ENCODE data around the gene PIK3R5.

Gene PIK3R5

DNA sequence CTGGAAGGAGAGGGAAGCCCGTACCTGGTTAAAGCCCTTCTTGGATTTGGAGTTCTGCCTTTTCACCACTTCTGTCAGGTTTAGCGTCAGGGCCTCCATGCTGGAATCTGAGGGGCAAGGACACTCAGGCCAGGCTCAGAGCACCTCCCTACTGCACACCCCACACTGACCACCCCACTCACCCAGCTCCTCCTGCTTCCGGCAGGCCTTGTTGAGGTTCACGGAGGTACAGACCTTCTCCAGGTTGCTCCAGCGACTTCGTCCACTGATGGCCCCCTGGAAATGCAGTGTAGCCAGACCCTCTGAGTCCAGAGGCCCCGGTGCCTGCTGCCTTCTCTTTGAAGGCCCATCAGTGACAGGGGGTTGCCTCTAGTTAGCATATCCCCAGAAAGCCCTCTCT lies 83.9 kb downstream of the PIK3R5 start:
- no peak for DNase-seq
- no peak overlapping the region for H3K4me2 ChIP-seq (ENCODE audit: low read length)
- WGBS (ENCODE audit: extremely low coverage, insufficient coverage, low lambda C conversion rate) = no CpG with 5 or more reads among the region's 7 CpGs

DNA sequence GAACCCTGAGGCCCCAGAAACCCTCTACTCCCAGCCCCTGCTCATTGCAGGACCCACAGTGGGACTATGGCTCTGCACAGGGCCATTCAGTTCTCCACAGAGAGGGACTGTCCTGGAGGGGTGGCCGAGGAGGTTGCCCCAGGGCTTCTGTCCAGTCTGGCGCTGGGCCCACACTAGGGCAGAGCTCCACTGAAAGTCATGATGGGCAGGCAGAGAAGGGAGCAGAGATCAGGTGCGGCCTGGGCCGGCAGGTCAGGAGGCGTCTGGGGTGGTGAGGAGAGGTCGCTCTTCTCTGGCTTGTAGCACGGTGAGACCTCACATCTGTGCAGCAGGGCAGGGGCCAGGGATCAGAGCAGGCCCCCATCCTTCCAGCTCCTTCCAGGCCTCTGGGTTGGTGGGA lies 85.0 kb downstream of the PIK3R5 start:
- no peaks in the 10 kb centered on the region for H3K79me1 ChIP-seq (ENCODE audit: low read length)
- H3K9ac ChIP-seq (ENCODE audit: low read length) = no peak overlapping the region
- no peak overlapping the region for H3K23ac ChIP-seq (ENCODE audit: low read length)
- H2BK15ac ChIP-seq (replicated peaks; ENCODE audit: low read depth) = no peak overlapping the region
- no peak overlapping the region for H3K56ac ChIP-seq (ENCODE audit: low read length)
- H3K27ac ChIP-seq (ENCODE audit: low read depth, low read length) = no peak overlapping the region
- H2BK5ac ChIP-seq (ENCODE audit: low read length) = no peak overlapping the region
- DNase-seq = no peak
- no peak overlapping the region for H4K8ac ChIP-seq (ENCODE audit: low read depth, low read length)
- peaks cover 6% of the 10 kb centered on the region for H3K4me1 ChIP-seq (ENCODE audit: control insufficient read depth, low read depth, low read length)
- no peak overlapping the region for H4K5ac ChIP-seq (ENCODE audit: low read length)
- no peak overlapping the region for H2AK5ac ChIP-seq (ENCODE audit: low read length)
- no peaks in the 10 kb centered on the region for H3K27me3 ChIP-seq (ENCODE audit: insufficient read depth, low read length, poor library complexity)
- H3K4me2 ChIP-seq (ENCODE audit: low read length) = no peak overlapping the region
- H3K4ac ChIP-seq (ENCODE audit: low read depth, low read length) = no peak overlapping the region
- H3K4me3 ChIP-seq (ENCODE audit: low read length) = no peak overlapping the region
- H3K18ac ChIP-seq (ENCODE audit: low read length) = no peak overlapping the region
- H2BK120ac ChIP-seq (ENCODE audit: low read depth, low read length) = no peak overlapping the region
- WGBS (ENCODE audit: extremely low coverage, insufficient coverage, low lambda C conversion rate) = no CpG with 5 or more reads among the region's 7 CpGs
- no peaks in the 10 kb centered on the region for H3K36me3 ChIP-seq (ENCODE audit: control insufficient read depth, insufficient read depth, low read length)
- H3K79me2 ChIP-seq (ENCODE audit: control insufficient read depth, insufficient read depth, low read length) = no peaks in the 10 kb centered on the region

More for the DNA sequence above, 83.9 kb downstream of the PIK3R5 start:
- no peak overlapping the region for H3K56ac ChIP-seq (ENCODE audit: low read length)
- H3K79me2 ChIP-seq (ENCODE audit: control insufficient read depth, insufficient read depth, low read length) = no peaks in the 10 kb centered on the region
- H3K4me1 ChIP-seq (ENCODE audit: control insufficient read depth, low read depth, low read length) = no peaks in the 10 kb centered on the region
- no peak overlapping the region for H4K5ac ChIP-seq (ENCODE audit: low read length)
- H3K23ac ChIP-seq (ENCODE audit: low read length) = no peak overlapping the region
- H3K4ac ChIP-seq (ENCODE audit: low read depth, low read length) = no peak overlapping the region
- H2BK120ac ChIP-seq (ENCODE audit: low read depth, low read length) = no peak overlapping the region
- H3K18ac ChIP-seq (ENCODE audit: low read length) = no peak overlapping the region
- no peak overlapping the region for H3K4me3 ChIP-seq (ENCODE audit: low read length)
- H3K79me1 ChIP-seq (ENCODE audit: low read length) = no peaks in the 10 kb centered on the region
- no peak overlapping the region for H3K27ac ChIP-seq (ENCODE audit: low read depth, low read length)
- H2BK15ac ChIP-seq (replicated peaks; ENCODE audit: low read depth) = no peak overlapping the region
- no peak overlapping the region for H2AK5ac ChIP-seq (ENCODE audit: low read length)
- H4K8ac ChIP-seq (ENCODE audit: low read depth, low read length) = no peak overlapping the region
- no peaks in the 10 kb centered on the region for H3K36me3 ChIP-seq (ENCODE audit: control insufficient read depth, insufficient read depth, low read length)
- H2BK5ac ChIP-seq (ENCODE audit: low read length) = no peak overlapping the region
- H3K9ac ChIP-seq (ENCODE audit: low read length) = no peak overlapping the region
- H3K27me3 ChIP-seq (ENCODE audit: insufficient read depth, low read length, poor library complexity) = no peaks in the 10 kb centered on the region

DNA sequence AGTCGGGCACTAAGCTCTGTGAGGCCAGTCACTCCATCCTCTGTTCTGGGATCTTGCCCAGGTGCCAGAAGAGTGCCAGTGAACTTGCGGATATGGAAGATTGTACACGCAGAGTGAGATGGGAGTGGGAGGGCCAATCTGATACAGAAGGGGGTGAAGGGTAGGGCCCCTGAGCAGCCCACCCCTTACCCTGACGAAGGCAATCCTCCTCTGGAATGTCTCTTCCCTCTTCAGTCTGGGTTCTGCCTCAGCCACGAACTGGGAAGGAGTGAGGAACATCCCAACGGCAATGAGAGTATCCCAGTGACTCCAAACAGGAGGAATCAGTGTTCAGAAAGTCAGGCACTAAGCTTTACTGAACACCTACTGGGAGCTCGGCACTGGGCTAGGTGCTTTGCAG lies 86.1 kb downstream of the PIK3R5 start:
- no peak overlapping the region for H3K27ac ChIP-seq (ENCODE audit: low read depth, low read length)
- no peaks in the 10 kb centered on the region for H3K36me3 ChIP-seq (ENCODE audit: control insufficient read depth, insufficient read depth, low read length)
- peak overlapping the region; percentile 54 for H3K56ac ChIP-seq (ENCODE audit: low read length)
- no peak overlapping the region for H3K9ac ChIP-seq (ENCODE audit: low read length)
- H2BK5ac ChIP-seq (ENCODE audit: low read length) = no peak overlapping the region
- no peak overlapping the region for H2BK120ac ChIP-seq (ENCODE audit: low read depth, low read length)
- H2BK15ac ChIP-seq (replicated peaks; ENCODE audit: low read depth) = no peak overlapping the region
- no peak for DNase-seq
- H4K5ac ChIP-seq (ENCODE audit: low read length) = no peak overlapping the region
- H3K4ac ChIP-seq (ENCODE audit: low read depth, low read length) = no peak overlapping the region
- no peak overlapping the region for H3K23ac ChIP-seq (ENCODE audit: low read length)
- H3K18ac ChIP-seq (ENCODE audit: low read length) = no peak overlapping the region
- no peaks in the 10 kb centered on the region for H3K79me2 ChIP-seq (ENCODE audit: control insufficient read depth, insufficient read depth, low read length)
- no CpG with 5 or more reads among the region's 7 CpGs for WGBS (ENCODE audit: extremely low coverage, insufficient coverage, low lambda C conversion rate)
- no peaks in the 10 kb centered on the region for H3K79me1 ChIP-seq (ENCODE audit: low read length)
- H4K8ac ChIP-seq (ENCODE audit: low read depth, low read length) = no peak overlapping the region
- H2AK5ac ChIP-seq (ENCODE audit: low read length) = peak overlapping the region; percentile 25
- no peak overlapping the region for H3K4me2 ChIP-seq (ENCODE audit: low read length)
- peaks cover 7% of the 10 kb centered on the region for H3K4me1 ChIP-seq (ENCODE audit: control insufficient read depth, low read depth, low read length)
- H3K27me3 ChIP-seq (ENCODE audit: insufficient read depth, low read length, poor library complexity) = no peaks in the 10 kb centered on the region
- H3K4me3 ChIP-seq (ENCODE audit: low read length) = no peak overlapping the region

DNA sequence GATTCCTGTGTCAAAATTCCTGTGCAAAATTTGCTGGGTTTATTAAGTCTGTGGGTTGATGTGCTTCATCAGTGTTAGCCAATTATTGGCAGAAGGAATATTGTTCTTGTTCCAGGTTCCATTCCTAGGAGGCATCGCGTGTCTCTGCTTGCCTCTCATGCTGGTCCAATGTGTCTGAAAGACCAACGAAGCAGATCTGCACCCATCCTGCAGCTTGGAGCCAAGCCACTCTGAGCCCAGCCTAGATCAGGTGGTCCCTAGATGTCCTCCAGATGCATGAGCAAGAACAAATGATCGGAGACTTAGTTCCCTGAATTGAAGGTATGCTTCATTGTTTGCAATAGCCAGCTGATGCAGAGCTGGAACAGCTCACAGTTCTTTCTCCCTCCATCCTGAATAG lies 87.5 kb downstream of the PIK3R5 start:
- Histone ChIP-seq H2BK120ac (ENCODE audit: low read depth, low read length) (no peak overlapping the region), H3K4me3 (ENCODE audit: low read length) (no peak overlapping the region), H3K18ac (ENCODE audit: low read length) (no peak overlapping the region), H3K36me3 (ENCODE audit: control insufficient read depth, insufficient read depth, low read length) (no peaks in the 10 kb centered on the region), H3K56ac (ENCODE audit: low read length) (peak overlapping the region; percentile 9), H3K27me3 (ENCODE audit: insufficient read depth, low read length, poor library complexity) (no peaks in the 10 kb centered on the region), H3K4ac (ENCODE audit: low read depth, low read length) (no peak overlapping the region), H2AK5ac (ENCODE audit: low read length) (peak overlapping the region; percentile 56), H3K4me2 (ENCODE audit: low read length) (no peak overlapping the region), H2BK15ac (replicated peaks; ENCODE audit: low read depth) (no peak overlapping the region), H3K23ac (ENCODE audit: low read length) (no peak overlapping the region), H3K27ac (ENCODE audit: low read depth, low read length) (no peak overlapping the region), H3K9ac (ENCODE audit: low read length) (no peak overlapping the region), H4K5ac (ENCODE audit: low read length) (no peak overlapping the region), H2BK5ac (ENCODE audit: low read length) (no peak overlapping the region), H4K8ac (ENCODE audit: low read depth, low read length) (no peak overlapping the region), H3K4me1 (ENCODE audit: control insufficient read depth, low read depth, low read length) (peaks cover 13% of the 10 kb centered on the region), H3K79me1 (ENCODE audit: low read length) (no peaks in the 10 kb centered on the region), H3K79me2 (ENCODE audit: control insufficient read depth, insufficient read depth, low read length) (no peaks in the 10 kb centered on the region)
- no peak for DNase-seq
- WGBS (ENCODE audit: extremely low coverage, insufficient coverage, low lambda C conversion rate) = no CpG with 5 or more reads among the region's 4 CpGs

DNA sequence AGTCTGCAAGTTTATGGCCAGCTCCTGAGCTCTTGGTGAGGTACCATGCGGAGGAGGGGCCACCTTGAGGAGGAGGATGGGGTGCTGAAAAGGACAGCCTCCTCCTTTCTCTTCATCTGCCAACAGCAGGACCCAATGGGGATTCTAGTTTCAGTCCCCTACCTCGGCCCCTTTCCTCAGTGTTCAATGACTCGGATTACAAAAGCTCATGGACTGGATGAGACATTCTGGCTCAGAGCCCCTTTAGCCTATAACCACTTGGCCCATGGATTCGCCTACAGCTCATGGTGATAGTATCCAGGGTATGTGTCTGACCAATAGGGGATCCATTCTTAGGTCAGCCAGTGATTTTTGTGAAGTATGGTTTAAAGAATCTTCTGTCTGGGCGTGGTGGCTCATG lies 89.5 kb downstream of the PIK3R5 start:
- no peaks in the 10 kb centered on the region for H3K36me3 ChIP-seq (ENCODE audit: control insufficient read depth, insufficient read depth, low read length)
- peak overlapping the region; percentile 87 for H4K5ac ChIP-seq (ENCODE audit: low read length)
- peak overlapping the region; percentile 97 for H2AK5ac ChIP-seq (ENCODE audit: low read length)
- peak overlapping the region; percentile 23 for H2BK120ac ChIP-seq (ENCODE audit: low read depth, low read length)
- H3K56ac ChIP-seq (ENCODE audit: low read length) = peak overlapping the region; percentile 51
- no peak overlapping the region for H2BK15ac ChIP-seq (replicated peaks; ENCODE audit: low read depth)
- H2BK5ac ChIP-seq (ENCODE audit: low read length) = peak overlapping the region; percentile 51
- peak overlapping the region; percentile 73 for H3K4ac ChIP-seq (ENCODE audit: low read depth, low read length)
- H3K4me1 ChIP-seq (ENCODE audit: control insufficient read depth, low read depth, low read length) = peaks cover 15% of the 10 kb centered on the region
- H3K23ac ChIP-seq (ENCODE audit: low read length) = no peak overlapping the region
- peak overlapping the region; percentile 1 for H3K18ac ChIP-seq (ENCODE audit: low read length)
- whole genome bisulfite sequencing (ENCODE audit: extremely low coverage, insufficient coverage, low lambda C conversion rate) = no CpG with 5 or more reads among the region's 5 CpGs
- no peak overlapping the region for H3K4me2 ChIP-seq (ENCODE audit: low read length)
- no peak overlapping the region for H3K4me3 ChIP-seq (ENCODE audit: low read length)
- H3K27me3 ChIP-seq (ENCODE audit: insufficient read depth, low read length, poor library complexity) = no peaks in the 10 kb centered on the region
- DNase-seq = peak; percentile 37
- H3K79me1 ChIP-seq (ENCODE audit: low read length) = no peaks in the 10 kb centered on the region
- H4K8ac ChIP-seq (ENCODE audit: low read depth, low read length) = no peak overlapping the region
- H3K27ac ChIP-seq (ENCODE audit: low read depth, low read length) = peak overlapping the region; percentile 0
- H3K79me2 ChIP-seq (ENCODE audit: control insufficient read depth, insufficient read depth, low read length) = no peaks in the 10 kb centered on the region
- H3K9ac ChIP-seq (ENCODE audit: low read length) = no peak overlapping the region

DNA sequence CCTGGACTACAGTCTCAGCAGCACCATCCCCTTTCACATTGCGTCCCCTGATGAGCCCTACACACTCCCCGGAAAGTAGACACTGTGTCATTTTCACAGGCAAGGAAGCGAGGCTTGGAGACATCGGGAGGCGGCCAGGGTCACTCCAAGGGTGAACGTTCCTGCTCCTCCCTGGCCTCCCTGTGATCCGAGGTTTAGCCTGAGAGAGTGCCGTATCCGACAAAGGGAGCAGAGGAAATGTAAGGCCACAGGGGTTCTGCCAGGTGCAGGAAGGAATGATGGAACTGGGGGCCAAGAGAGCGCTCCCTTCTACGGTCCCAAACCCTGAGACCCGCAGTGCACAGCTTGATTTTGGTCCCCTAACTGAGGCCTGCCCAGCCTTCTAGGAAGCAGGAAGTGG lies 90.1 kb downstream of the PIK3R5 start:
- no peaks in the 10 kb centered on the region for H3K79me1 ChIP-seq (ENCODE audit: low read length)
- no peak overlapping the region for H3K4me2 ChIP-seq (ENCODE audit: low read length)
- peak overlapping the region; percentile 46 for H3K27ac ChIP-seq (ENCODE audit: low read depth, low read length)
- H3K27me3 ChIP-seq (ENCODE audit: insufficient read depth, low read length, poor library complexity) = no peaks in the 10 kb centered on the region
- H3K4me3 ChIP-seq (ENCODE audit: low read length) = no peak overlapping the region
- H3K9ac ChIP-seq (ENCODE audit: low read length) = no peak overlapping the region
- no peak overlapping the region for H2BK15ac ChIP-seq (replicated peaks; ENCODE audit: low read depth)
- no peak overlapping the region for H4K5ac ChIP-seq (ENCODE audit: low read length)
- H3K79me2 ChIP-seq (ENCODE audit: control insufficient read depth, insufficient read depth, low read length) = no peaks in the 10 kb centered on the region
- peaks cover 15% of the 10 kb centered on the region for H3K4me1 ChIP-seq (ENCODE audit: control insufficient read depth, low read depth, low read length)
- no CpG with 5 or more reads among the region's 12 CpGs for WGBS (ENCODE audit: extremely low coverage, insufficient coverage, low lambda C conversion rate)
- no peak overlapping the region for H4K8ac ChIP-seq (ENCODE audit: low read depth, low read length)
- H3K4ac ChIP-seq (ENCODE audit: low read depth, low read length) = peak overlapping the region; percentile 73
- peak overlapping the region; percentile 23 for H2BK120ac ChIP-seq (ENCODE audit: low read depth, low read length)
- no peaks in the 10 kb centered on the region for H3K36me3 ChIP-seq (ENCODE audit: control insufficient read depth, insufficient read depth, low read length)
- H3K56ac ChIP-seq (ENCODE audit: low read length) = peak overlapping the region; percentile 51
- H3K18ac ChIP-seq (ENCODE audit: low read length) = peak overlapping the region; percentile 69
- no peak overlapping the region for H3K23ac ChIP-seq (ENCODE audit: low read length)
- no peak for DNase-seq
- H2AK5ac ChIP-seq (ENCODE audit: low read length) = peak overlapping the region; percentile 0
- peak overlapping the region; percentile 51 for H2BK5ac ChIP-seq (ENCODE audit: low read length)
